Type B pancreatic cell (in vitro differentiated cells): ENCODE results near the gene PAPOLA. TPM values are rescaled to one million over a fixed set of nuclear protein-coding genes. Genes with fewer than 3 reads are reported as not detected.

Source experiments
- DNase-seq: peaks from one replicate; pipeline ENCODE4 v3.0.0; 2021; ENCODE audit warnings: mixed read lengths; ENCODE audit not compliant: unreplicated experiment; ENCODE audit errors: extremely low spot score
- H3K27ac Mint-ChIP-seq: 2 replicates; pipeline ENCODE4 v1.8.0; 2021; ENCODE audit warnings: mild to moderate bottlenecking, mixed read lengths
- H3K27me3 Mint-ChIP-seq: 2 replicates; pipeline ENCODE4 v1.8.0; 2021; ENCODE audit warnings: mixed read lengths
- H3K36me3 Mint-ChIP-seq: 2 replicates; pipeline ENCODE4 v1.8.0; 2021; ENCODE audit warnings: mixed read lengths
- H3K4me1 Mint-ChIP-seq: one replicate; pipeline ENCODE4 v1.8.0; 2021; ENCODE audit warnings: mixed read lengths; ENCODE audit not compliant: unreplicated experiment
- H3K4me3 Mint-ChIP-seq: 2 replicates; pipeline ENCODE4 v1.8.0; 2021; ENCODE audit warnings: mild to moderate bottlenecking, mixed read lengths
- H3K9me3 Mint-ChIP-seq: 2 replicates; pipeline ENCODE4 v1.8.0; 2021; ENCODE audit warnings: mixed read lengths
- long read RNA-seq: library from polyadenylated mRNA; unstranded; transcript quantifications from one replicate; pipeline ENCODE4 v2.0.0, GENCODE V29; 2020
- total RNA-seq: library from RNA; stranded (reverse); gene quantifications from 2 replicates; pipeline ENCODE4 v1.2.1, GENCODE V29; 2021; ENCODE audit warnings: low replicate concordance
- TF ChIP-seq, protein P1 (sequence below): fragments of 200-600 bp; sonication (generic); conservative IDR thresholded peaks from 2 replicates; pipeline ENCODE4 v1.5.0; 2021; ENCODE audit warnings: antibody characterized with exemption, mild to moderate bottlenecking

PAPOLA gene
- 184 and 210 TPM in 2 replicates for total RNA-seq
- long read RNA-seq, transcript PAPOLA-214 (2 exons, 588 nt): major isoform, 5 of 56 reads
- long read RNA-seq, partial matches to known transcripts: 32 of 56 reads
- long read RNA-seq, other reads (novel, unspliced or antisense): 14 of 56 reads

DNA sequence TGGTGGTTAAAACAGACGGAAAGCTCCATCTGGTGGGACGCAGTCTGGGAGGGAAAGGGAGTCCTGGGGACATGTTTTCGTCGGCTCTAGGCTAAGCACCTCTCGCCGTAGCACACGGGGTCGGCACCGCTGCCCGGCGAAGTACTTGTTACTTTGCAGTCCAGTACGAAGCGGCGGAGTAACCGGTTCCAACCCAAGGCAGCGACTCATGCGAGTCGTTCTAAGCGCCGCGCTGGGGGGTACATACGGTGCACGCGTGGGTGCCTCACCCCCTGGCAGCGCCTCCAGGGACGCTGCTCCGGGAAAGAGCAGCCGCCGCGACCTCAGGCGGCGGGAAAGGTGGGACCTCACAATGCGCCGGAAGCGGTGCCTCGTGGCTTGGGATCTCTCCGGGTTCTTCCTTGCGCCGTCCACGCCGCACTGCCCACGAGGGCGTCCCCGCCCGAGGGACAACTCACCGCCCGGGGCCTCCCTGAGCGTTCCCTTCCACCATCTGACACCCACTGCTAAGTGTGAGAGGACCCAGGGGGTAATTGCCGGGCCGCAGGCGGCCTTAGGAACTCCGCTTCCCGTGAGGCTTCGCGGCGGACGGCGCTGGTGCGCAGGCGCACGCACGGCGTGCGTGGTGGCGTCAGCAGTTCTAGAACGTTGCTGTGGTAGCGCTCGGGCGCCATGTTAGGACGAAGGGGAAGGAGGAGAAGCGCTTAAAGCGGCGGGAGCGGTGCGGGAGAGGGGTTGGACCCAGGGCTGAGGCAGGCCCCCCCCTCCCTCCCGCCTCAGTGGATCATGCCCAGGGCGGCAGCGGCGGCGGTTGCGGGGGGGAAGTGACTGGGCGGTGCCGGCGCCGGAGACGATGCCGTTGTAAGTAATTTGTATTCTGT lies at the start of gene PAPOLA:
TSS of gene PAPOLA (plus strand) at position 643 of the 881 bp plus-strand sequence. CDS start at position 854, 211 bp downstream.
- TF ChIP-seq, protein P1, sequence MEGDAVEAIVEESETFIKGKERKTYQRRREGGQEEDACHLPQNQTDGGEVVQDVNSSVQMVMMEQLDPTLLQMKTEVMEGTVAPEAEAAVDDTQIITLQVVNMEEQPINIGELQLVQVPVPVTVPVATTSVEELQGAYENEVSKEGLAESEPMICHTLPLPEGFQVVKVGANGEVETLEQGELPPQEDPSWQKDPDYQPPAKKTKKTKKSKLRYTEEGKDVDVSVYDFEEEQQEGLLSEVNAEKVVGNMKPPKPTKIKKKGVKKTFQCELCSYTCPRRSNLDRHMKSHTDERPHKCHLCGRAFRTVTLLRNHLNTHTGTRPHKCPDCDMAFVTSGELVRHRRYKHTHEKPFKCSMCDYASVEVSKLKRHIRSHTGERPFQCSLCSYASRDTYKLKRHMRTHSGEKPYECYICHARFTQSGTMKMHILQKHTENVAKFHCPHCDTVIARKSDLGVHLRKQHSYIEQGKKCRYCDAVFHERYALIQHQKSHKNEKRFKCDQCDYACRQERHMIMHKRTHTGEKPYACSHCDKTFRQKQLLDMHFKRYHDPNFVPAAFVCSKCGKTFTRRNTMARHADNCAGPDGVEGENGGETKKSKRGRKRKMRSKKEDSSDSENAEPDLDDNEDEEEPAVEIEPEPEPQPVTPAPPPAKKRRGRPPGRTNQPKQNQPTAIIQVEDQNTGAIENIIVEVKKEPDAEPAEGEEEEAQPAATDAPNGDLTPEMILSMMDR: peak; percentile 23
- peak within 1 kb of the TSS; percentile 99 for H3K4me3 Mint-ChIP-seq
- H3K27ac Mint-ChIP-seq: peak within 1 kb of the TSS; percentile 98
- peak; percentile 95 for DNase-seq
- H3K27me3 Mint-ChIP-seq: no peaks in the 10 kb centered on the region
- peaks cover 15% of the 10 kb centered on the region for H3K36me3 Mint-ChIP-seq
- no peaks in the 10 kb centered on the region for H3K9me3 Mint-ChIP-seq
- H3K4me1 Mint-ChIP-seq: peaks cover 20% of the 10 kb centered on the region

DNA sequence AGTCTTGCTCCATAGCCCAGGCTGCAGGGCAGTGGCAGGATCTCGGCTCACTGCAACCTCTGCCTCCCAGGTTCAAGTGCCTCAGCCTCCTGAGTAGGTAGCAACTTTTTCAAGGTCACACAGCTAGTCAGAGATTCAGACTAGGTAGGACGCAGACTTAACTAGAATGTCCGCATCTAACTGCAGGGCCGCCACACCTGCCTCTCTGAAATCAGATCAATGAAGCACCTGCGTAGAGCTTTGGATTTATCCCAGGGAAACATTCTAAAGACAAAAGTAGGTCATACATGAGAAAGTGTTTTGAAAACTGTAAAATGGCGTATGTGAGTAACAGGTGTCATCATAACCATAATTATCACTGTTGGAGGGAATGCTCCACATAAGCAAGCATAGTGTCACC lies 49.5 kb upstream of the PAPOLA start:
- no peak overlapping the region for H3K27ac Mint-ChIP-seq
- H3K4me3 Mint-ChIP-seq: no peak overlapping the region
- TF ChIP-seq, protein P1: no peak
- H3K27me3 Mint-ChIP-seq: no peaks in the 10 kb centered on the region
- H3K9me3 Mint-ChIP-seq: no peaks in the 10 kb centered on the region
- peaks cover 3% of the 10 kb centered on the region for H3K36me3 Mint-ChIP-seq
- no peak for DNase-seq
- H3K4me1 Mint-ChIP-seq: no peaks in the 10 kb centered on the region

DNA sequence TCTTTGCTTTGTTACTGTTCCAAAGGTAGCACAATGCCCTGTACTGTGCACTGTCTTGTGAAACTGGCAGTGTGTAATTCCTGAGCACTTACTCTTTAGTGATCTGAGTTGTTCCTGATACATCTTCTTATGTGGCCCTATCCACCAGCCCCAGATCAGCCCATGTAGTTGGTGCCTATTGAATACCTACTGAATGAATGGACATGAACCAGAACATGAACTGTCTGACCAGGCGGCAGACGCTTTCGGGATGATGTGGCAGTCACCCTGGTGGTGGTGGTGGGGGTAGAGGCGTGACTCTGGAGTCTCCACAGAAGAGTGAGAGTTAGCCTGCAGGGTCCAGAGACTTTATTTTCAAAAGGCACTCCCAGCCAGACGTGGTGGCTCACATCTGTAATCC lies 46.6 kb upstream of the PAPOLA start:
- no peak for DNase-seq
- TF ChIP-seq, protein P1: no peak
- Mint-ChIP-seq H3K27me3 (no peaks in the 10 kb centered on the region), H3K27ac (no peak overlapping the region), H3K4me1 (no peaks in the 10 kb centered on the region), H3K36me3 (peaks cover 3% of the 10 kb centered on the region), H3K9me3 (no peaks in the 10 kb centered on the region), H3K4me3 (no peak overlapping the region)

DNA sequence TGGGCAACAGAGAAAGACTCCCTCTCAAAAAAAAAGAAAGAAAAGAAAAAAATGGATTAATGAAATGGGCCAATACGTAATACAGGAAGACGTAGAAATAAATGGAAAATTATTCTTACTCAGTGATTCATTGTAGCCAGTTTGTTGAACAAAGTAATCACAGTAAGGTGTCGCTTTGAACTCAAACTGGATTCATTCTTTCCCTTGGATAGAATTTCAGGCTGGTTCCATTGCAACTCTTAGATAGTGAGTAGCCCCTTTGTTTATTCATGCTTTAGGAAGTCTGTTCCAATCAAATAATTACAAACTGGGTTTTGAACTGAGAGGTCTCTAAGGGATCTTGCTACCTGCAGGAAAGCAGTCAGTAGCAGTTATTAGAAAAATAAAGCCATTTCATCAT lies 42.3 kb upstream of the PAPOLA start:
- TF ChIP-seq, protein P1: no peak
- H3K9me3 Mint-ChIP-seq: no peaks in the 10 kb centered on the region
- peak overlapping the region; percentile 40 for H3K27ac Mint-ChIP-seq
- peaks cover 6% of the 10 kb centered on the region for H3K36me3 Mint-ChIP-seq
- no peak overlapping the region for H3K4me3 Mint-ChIP-seq
- H3K4me1 Mint-ChIP-seq: peaks cover 9% of the 10 kb centered on the region
- DNase-seq: no peak
- no peaks in the 10 kb centered on the region for H3K27me3 Mint-ChIP-seq

DNA sequence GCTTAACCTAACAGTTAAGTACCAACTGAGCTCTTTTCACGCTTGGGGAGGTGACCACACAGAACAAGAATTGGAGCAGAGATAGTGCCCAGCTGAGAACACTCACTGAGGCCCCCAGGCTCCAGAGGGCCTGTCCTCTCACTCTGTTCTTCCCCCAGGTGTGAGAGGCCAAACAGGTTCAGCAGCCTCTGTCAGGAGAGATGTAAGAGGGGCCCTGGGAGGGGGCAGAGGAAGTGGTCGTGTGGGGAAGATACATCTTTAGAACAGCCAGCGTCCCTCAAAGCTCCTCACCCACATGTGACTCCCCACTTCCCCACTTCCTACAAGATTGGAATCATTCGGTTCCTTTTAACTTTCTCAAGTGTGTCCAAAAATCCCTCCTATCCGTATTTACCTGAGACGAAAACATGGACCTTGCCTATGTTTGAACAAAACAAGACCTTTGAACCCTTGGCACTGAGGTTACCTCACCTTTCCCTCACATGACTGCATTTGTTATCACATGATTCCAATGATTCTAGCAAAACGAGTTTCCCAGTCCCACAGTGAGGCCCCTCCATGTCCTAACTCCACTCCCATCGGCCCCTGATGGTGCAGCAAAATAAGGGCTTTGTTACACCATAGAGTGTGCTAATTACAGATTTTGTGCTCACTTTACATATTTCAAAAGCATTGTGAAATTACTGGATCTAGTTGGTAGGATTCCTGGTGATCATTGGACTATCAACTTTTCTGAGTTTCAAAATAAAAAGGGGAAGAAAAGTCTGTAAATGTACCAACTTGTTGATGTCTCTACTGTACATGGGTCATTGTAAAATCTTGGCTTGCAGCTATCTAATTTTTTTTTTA lies 40.0 kb upstream of the PAPOLA start:
- no peaks in the 10 kb centered on the region for H3K9me3 Mint-ChIP-seq
- no peak for DNase-seq
- H3K36me3 Mint-ChIP-seq: peaks cover 3% of the 10 kb centered on the region
- H3K27ac Mint-ChIP-seq: peak overlapping the region; percentile 90
- peak overlapping the region; percentile 41 for H3K4me3 Mint-ChIP-seq
- no peaks in the 10 kb centered on the region for H3K27me3 Mint-ChIP-seq
- peaks cover 9% of the 10 kb centered on the region for H3K4me1 Mint-ChIP-seq
- TF ChIP-seq, protein P1: no peak
